Measurements from ENCODE around the gene ZRSR2.
"Not testable (repeated sequence)": the region's sequence is repeated elsewhere in the genome, so short reads cannot be mapped to it uniquely, and the experiment has no call there.

The ZRSR2 gene

GRCh38 chrX:15789979-15790768 lies at the start of gene ZRSR2:
Gene ZRSR2, plus strand, starts transcription at chrX:15790484. Its CDS starts 12 bp downstream, at chrX:15790496.
- peak within 1 kb of the TSS; percentile 78 for H3K4me3 ChIP-seq (ENCODE audit: low read depth, low read length)
- TF ChIP-seq CTCF (IDR thresholded peaks at IDR 0.05; ENCODE audit: control insufficient read depth, extremely low read depth, insufficient read depth): no peak
- DNase-seq (ENCODE audit: low read depth): peak; percentile 39

- TF ChIP-seq CTCF (IDR thresholded peaks at IDR 0.05; ENCODE audit: control insufficient read depth, extremely low read depth, insufficient read depth): no peak
- no peak overlapping the region for H3K4me3 ChIP-seq (ENCODE audit: low read depth, low read length)
- no peak for DNase-seq (ENCODE audit: low read depth)
Measured at GRCh38 chrX:15744181-15744867, 46.0 kb upstream of the ZRSR2 start.

- no peak overlapping the region for H3K4me3 ChIP-seq (ENCODE audit: low read depth, low read length)
- TF ChIP-seq CTCF (IDR thresholded peaks at IDR 0.05; ENCODE audit: control insufficient read depth, extremely low read depth, insufficient read depth): no peak
- DNase-seq (ENCODE audit: low read depth): no peak
Measured at GRCh38 chrX:15745179-15745578, 45.1 kb upstream of the ZRSR2 start.

- not testable (repeated sequence) for DNase-seq (ENCODE audit: low read depth); H3K4me3 ChIP-seq (ENCODE audit: low read depth, low read length)
Measured at GRCh38 chrX:15746651-15747050, 43.6 kb upstream of the ZRSR2 start.

GRCh38 chrX:15747626-15748173 lies 42.6 kb upstream of the ZRSR2 start:
- no peak overlapping the region for H3K4me3 ChIP-seq (ENCODE audit: low read depth, low read length)
- no peak for TF ChIP-seq CTCF (IDR thresholded peaks at IDR 0.05; ENCODE audit: control insufficient read depth, extremely low read depth, insufficient read depth)
- no peak for DNase-seq (ENCODE audit: low read depth)

GRCh38 chrX:15748841-15749240 lies 41.4 kb upstream of the ZRSR2 start:
- no peak for TF ChIP-seq CTCF (IDR thresholded peaks at IDR 0.05; ENCODE audit: control insufficient read depth, extremely low read depth, insufficient read depth)
- DNase-seq (ENCODE audit: low read depth): no peak
- no peak overlapping the region for H3K4me3 ChIP-seq (ENCODE audit: low read depth, low read length)

Data from LNCaP clone FGC (cell line).